ENCODE measurements around the gene ATP13A2.

The ATP13A2 gene

DNA sequence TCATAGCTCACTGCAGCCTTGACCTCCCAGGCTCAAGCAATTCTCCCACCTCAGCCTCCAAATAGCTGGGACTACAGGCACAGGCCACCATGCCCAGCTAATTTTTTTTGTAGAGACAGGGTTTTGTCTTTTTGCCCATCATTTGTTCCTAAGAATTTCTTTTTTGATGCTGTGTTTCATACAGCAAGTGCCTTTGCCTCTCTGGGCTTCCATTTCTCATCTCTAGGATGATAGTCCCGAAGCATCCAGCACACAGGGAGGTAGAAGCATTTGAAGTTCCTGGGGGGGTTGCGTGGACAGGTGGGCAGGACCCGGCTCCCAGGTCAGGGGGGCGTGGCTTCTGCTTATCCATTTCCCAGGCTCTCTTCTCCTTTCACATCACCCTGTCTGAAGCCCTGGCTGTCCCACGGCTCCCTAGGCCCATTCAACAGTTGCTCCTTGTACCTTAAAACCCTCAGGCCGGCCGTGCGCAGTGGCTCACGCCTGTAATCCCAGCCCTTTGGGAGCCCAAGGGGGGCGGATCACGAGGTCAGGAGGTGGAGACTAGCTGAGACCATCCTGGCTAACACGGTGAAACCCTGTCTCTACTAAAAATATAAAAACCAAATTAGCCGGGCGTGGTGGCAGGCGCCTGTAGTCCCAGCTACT lies 3.4 kb downstream of the ATP13A2 start:
- in situ Hi-C loops (cut with HindIII; ENCODE audit: low sequenced_read_pairs): no loop called here

- in situ Hi-C loops (cut with HindIII; ENCODE audit: low sequenced_read_pairs): no loop called here
Observed at GRCh38 chr1:17007121-17007520, 4.6 kb downstream of the ATP13A2 start.

DNA sequence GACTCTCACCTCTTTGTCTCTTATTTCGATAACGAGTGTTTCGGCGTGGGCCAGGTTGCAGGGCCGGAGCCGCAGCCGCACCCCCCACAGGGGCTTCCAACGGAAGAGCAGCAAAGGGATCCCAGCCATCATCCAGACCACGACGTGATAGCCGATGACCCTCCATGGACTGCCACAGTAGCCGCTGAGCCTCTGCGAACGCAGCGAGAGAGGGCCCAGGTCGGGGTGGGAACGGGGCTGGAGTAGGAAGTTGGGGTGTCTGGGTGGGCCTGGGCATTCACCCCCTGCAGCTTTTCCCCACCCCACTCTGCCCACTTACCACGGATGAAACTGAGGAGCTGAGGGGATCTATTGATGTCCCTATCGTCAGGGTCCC lies 6.4 kb downstream of the ATP13A2 start:
- in situ Hi-C loops (cut with HindIII; ENCODE audit: low sequenced_read_pairs): no loop called here

DNA sequence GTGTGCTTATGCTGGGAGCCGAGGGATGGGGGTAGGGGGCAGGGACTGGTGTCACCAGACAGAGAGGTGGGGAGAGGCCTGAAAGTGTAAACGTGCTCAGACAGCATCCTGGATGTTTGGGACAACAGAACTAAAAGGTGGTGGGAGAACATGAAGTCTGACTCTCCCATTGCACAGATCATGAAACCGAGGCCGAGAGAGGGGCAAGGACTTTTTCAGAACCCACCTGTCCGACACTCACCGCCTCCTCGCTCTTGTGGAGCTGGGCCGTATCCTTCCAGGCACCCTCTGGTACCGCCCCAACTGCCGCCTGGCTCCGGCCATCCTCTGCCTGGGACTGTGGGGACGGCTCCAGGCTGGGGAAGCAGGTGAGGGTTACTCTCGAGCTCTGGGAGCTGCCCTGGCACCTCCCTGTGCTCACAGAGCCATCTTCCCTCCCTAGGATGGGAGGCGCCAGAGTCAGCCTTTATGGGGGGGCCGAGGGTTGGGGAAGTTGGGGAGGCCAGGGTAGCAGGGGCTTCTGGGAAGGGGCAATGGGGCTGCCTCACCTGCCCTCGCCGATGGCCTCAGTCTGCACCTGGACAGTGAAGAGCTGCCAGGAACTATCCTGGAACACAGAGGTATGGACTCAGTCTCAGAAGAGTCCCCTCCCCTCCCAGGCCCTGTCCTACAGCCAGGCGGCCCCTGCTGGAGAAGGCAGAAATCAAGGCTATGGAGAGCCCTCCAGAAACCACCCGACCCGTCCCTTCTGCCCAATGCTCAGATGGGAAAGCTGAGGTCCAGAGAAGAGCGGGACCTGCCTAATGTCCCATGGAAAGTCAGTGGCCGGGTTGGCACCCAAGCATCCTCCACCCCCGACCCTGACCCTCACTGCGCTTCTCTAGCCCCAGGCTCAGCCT lies 7.0 kb downstream of the ATP13A2 start:
- in situ Hi-C loops (cut with HindIII; ENCODE audit: low sequenced_read_pairs): no loop called here

GRCh38 chr1:17002524-17002902 lies 9.2 kb downstream of the ATP13A2 start:
- in situ Hi-C loops (cut with HindIII; ENCODE audit: low sequenced_read_pairs): no loop called here

GRCh38 chr1:17001760-17002523 lies 9.8 kb downstream of the ATP13A2 start:
- in situ Hi-C loops (cut with HindIII; ENCODE audit: low sequenced_read_pairs): no loop called here

GRCh38 chr1:16999863-17000262 lies 11.9 kb downstream of the ATP13A2 start:
- in situ Hi-C loops (cut with HindIII; ENCODE audit: low sequenced_read_pairs): no loop called here

- in situ Hi-C loops (cut with HindIII; ENCODE audit: low sequenced_read_pairs): no loop called here
Observed at GRCh38 chr1:16998589-16998988, 13.1 kb downstream of the ATP13A2 start.

GRCh38 chr1:16996845-16997244 lies 14.9 kb downstream of the ATP13A2 start:
- in situ Hi-C loops (cut with HindIII; ENCODE audit: low sequenced_read_pairs): no loop called here

DNA sequence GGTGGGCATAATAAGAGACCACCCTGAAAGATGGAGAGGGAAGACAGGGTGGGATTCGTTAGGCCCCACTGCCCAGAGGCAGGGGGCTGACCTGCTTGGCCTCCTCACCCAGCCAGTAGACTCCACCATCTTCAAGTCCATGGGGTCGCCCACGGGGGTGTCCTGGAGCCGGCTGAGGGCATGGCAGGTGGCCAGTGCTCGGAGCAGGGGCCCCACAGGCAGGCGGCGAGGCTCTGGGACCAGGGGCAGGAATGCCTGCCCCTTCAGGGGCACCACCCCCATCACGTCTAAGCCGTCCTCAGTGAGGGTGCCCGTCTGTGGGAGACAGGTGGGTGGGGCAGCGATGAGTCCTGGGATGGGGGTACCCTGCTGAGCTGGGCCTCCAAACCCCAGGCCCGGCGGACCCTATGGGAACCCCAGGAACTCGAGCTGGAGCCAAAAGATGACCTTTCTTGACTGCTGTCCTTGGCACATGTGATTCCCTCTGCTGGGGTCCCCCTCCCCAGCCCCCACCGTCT lies 18.1 kb downstream of the ATP13A2 start:
- in situ Hi-C loops (cut with HindIII; ENCODE audit: low sequenced_read_pairs): no loop called here

DNA sequence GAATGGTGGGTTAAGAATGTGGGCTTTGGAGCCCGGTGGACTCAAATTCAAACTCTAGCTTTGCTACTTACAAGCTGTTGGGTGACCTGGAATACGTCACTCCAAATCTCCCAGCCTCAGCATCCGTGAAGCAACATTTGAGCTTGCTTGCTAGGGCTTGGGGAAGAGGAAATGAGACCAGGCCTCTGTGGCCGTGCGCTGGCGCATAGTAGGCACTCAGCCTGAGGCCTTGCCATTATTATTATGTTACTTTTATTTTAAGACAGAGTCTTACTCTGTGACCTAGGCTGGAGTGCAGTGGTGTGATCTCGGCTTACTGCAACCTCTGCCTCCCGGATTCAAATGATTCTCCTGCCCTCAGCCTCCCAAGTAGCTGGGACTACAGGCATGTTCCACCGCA lies 19.1 kb downstream of the ATP13A2 start:
- in situ Hi-C loops (cut with HindIII; ENCODE audit: low sequenced_read_pairs): no loop called here

GRCh38 chr1:16992102-16992501 lies 19.6 kb downstream of the ATP13A2 start:
- in situ Hi-C loops (cut with HindIII; ENCODE audit: low sequenced_read_pairs): no loop called here

GRCh38 chr1:16991571-16991970 lies 20.2 kb downstream of the ATP13A2 start:
- in situ Hi-C loops (cut with HindIII; ENCODE audit: low sequenced_read_pairs): no loop called here

- in situ Hi-C loops (cut with HindIII; ENCODE audit: low sequenced_read_pairs): no loop called here
Observed at GRCh38 chr1:16989676-16990391, 21.9 kb downstream of the ATP13A2 start.

DNA sequence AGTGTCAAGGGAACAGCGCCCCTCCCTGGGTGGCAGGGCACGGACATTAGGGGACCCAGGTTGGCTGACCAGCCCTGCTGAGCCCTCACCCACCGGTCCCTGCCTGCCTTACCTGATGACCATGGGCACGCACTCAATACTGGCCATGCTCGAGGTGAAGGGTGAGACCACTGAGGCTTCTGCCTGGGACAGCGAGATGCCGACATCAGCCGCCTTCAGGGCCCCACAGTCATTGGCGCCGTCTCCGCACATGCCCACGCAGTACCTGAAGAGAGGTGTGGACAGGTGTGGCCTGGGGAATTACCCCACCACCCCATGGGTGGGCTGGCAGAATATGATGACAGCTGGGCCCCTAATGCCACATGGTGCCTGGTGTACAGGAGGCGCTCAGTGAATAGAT lies 23.5 kb downstream of the ATP13A2 start:
- in situ Hi-C loops (cut with HindIII; ENCODE audit: low sequenced_read_pairs): no loop called here

DNA sequence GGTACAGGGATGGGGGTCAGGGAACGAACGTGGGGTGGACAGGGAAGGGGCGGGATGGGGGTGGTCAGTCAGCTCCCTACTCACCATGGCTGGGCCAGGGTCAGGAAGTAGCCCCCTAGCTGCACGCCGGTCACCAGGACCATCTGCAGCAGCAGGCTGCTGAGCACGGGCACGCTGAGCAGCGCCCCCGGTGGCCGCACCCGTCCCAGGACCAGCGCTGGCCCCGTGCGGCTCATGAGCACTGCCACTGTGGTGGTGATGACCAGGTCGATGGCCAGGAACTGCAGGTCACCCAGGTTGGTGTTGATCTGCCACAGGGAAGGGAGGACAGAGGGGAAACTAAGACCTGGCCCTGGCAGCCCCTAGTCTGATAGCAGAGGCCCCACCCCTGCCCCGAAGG lies 24.8 kb downstream of the ATP13A2 start:
- in situ Hi-C loops (cut with HindIII; ENCODE audit: low sequenced_read_pairs): no loop called here

DNA sequence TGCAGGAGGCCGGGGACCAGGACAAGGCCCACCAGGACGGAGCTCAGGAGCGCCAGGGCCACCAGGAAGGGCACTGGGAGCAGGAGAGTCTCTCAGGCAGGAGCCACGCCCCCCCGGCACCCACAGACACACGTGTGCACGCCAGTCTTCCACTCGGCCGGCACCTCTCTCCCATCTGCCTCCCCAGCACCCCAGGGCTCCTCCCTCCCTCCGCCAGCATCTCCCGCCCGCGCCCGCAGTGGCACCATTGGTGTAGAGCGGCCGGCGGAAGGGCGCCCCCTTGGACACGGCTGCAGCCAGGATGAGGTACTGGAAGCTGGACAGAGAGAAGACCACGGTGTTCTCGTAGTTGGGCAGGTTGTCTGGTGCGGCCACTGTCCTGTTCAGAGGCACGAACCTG lies 25.2 kb downstream of the ATP13A2 start:
- in situ Hi-C loops (cut with HindIII; ENCODE audit: low sequenced_read_pairs): no loop called here

DNA sequence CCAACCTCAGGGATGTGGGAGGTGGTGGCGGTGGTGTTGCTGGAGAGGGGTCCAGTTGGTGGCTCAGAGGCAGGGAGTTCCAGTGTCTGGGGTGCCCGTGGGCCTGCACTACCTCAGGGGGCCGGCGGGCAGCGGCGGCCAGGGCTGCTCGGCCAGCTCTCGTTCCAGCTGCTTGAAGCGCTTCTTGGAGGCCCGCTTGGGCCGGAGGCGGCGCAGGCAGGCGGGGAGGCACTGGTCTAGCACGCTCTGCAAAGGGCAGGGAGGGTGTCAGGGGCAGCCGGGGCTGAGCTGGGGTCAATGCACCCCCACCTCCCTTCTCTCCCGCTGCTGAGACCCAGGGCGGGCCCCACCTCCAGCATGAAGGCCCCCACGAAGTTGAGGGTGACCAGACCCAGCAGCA lies 25.6 kb downstream of the ATP13A2 start:
- in situ Hi-C loops (cut with HindIII; ENCODE audit: low sequenced_read_pairs): no loop called here

DNA sequence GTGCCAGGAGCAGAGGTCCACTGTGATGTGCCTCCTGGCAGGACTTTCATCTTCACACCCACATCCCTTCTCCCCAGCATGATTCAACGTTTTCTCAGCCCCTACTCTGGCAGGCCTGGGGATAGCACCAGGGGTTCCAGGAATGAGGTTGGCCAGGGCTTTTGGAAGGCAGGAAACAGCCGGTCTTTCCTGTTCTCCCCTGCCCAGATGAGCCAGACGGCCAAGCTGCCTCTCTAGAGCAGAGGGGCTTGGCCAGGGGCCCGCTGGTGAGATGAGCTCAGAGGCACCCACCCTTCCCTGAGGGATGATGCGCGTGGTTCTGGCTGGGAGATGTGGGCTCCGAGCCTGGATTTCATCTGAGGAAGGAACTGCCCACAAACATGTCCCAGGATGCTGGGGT lies 27.0 kb downstream of the ATP13A2 start:
- in situ Hi-C loops (cut with HindIII; ENCODE audit: low sequenced_read_pairs): no loop called here

- in situ Hi-C loops (cut with HindIII; ENCODE audit: low sequenced_read_pairs): no loop called here
Observed at GRCh38 chr1:16983649-16984048, 28.1 kb downstream of the ATP13A2 start.

DNA sequence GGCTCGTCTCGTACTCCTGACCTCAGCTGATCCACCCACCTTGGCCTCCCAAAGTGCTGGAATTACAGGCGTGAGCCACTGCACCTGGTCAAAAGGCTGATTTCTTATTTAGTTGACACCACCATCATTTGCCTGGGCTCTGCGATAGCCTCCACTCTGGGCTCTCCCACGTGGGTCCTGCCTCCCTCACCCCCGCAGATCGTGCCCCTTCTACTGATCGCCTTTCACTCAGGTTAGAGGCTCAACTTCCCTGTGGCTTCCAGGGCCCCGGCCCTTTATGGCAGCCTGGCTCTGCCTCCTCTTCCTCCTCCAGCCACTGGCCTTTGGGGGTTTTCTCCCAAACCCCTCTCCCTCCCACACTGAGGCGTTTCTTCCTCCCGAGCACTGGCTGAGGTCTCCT lies 28.8 kb downstream of the ATP13A2 start:
- in situ Hi-C loops (cut with HindIII; ENCODE audit: low sequenced_read_pairs): no loop called here

All from DLD1 (cell line).